HepG2 (cell line): ENCODE data around the gene OTUD7B. TPM values are rescaled to one million over a fixed set of nuclear protein-coding genes. Genes with fewer than 3 reads are reported as not detected.

ENCODE experiments used
- EEA1 ChIP-seq: sonication (generic); formaldehyde crosslinking; IDR thresholded peaks from 2 replicates; pipeline ENCODE4 v1.5.1; 2020; ENCODE audit warnings: mild to moderate bottlenecking, missing genetic modification reagents, borderline replicate concordance
- HHEX ChIP-seq: IDR thresholded peaks from 2 replicates; pipeline ENCODE4 v1.6.1; 2016; ENCODE audit warnings: control low read depth
- MIXL1 ChIP-seq: IDR thresholded peaks from 2 replicates; pipeline ENCODE4 v1.6.1; 2016
- MNT ChIP-seq: fragments of 450-650 bp; IDR thresholded peaks from 2 replicates; pipeline ENCODE4 v1.6.1; 2016
- MYPOP ChIP-seq: sonication (generic); formaldehyde crosslinking; IDR thresholded peaks from 2 replicates; pipeline ENCODE4 v1.8.1; 2023; ENCODE audit warnings: mild to moderate bottlenecking, moderate library complexity, missing genetic modification reagents
- NFKB2 ChIP-seq: sonication (generic); formaldehyde crosslinking; IDR thresholded peaks from 2 replicates; pipeline ENCODE4 v1.4.0; 2020; ENCODE audit warnings: missing genetic modification reagents, borderline replicate concordance
- NR2F1 ChIP-seq, 2 experiments: fragments of 450-650 bp in 1 of 2; formaldehyde crosslinking in 1 of 2; IDR thresholded peaks; 2 replicates each; pipeline versions ENCODE4 v1.5.0 to v1.6.1; 2016 to 2020; ENCODE audit warnings: mild to moderate bottlenecking in 1 of 2, missing compliant biosample characterization in 1 of 2, missing genetic modification reagents in 1 of 2, moderate library complexity in 1 of 2
- NR2F2 ChIP-seq: IDR thresholded peaks from 2 replicates; pipeline ENCODE4 v1.6.1; 2012; ENCODE audit warnings: low read depth, inconsistent platforms, borderline replicate concordance
- SIX4 ChIP-seq: sonication (generic); formaldehyde crosslinking; IDR thresholded peaks from 2 replicates; pipeline ENCODE4 v1.4.0; 2020; ENCODE audit warnings: missing genetic modification reagents
- UBTF ChIP-seq: sonication (generic); formaldehyde crosslinking; IDR thresholded peaks from 2 replicates; pipeline ENCODE4 v1.4.0; 2020; ENCODE audit warnings: mild to moderate bottlenecking, missing genetic modification reagents
- USF2 ChIP-seq, 2 experiments: sonication (generic) in 1 of 2; formaldehyde crosslinking in 1 of 2; IDR thresholded peaks; 2 replicates each; pipeline versions ENCODE4 v1.5.1 to v1.6.1; 2011 to 2020; ENCODE audit warnings: borderline replicate concordance in 1 of 2, low read depth in 1 of 2, low read length in 1 of 2, mild to moderate bottlenecking in 1 of 2, missing genetic modification reagents in 1 of 2, moderate library complexity in 1 of 2
- ZBTB49 ChIP-seq: sonication (generic); formaldehyde crosslinking; IDR thresholded peaks from 2 replicates; pipeline ENCODE4 v1.4.0; 2020; ENCODE audit warnings: missing genetic modification reagents, borderline replicate concordance
- ZFP36L2 ChIP-seq: sonication (generic); formaldehyde crosslinking; IDR thresholded peaks from 2 replicates; pipeline ENCODE4 v1.4.0; 2020; ENCODE audit warnings: missing genetic modification reagents
- ZGPAT ChIP-seq: IDR thresholded peaks from 2 replicates; pipeline ENCODE4 v1.6.1; 2016; ENCODE audit warnings: mild to moderate bottlenecking
- ZIK1 ChIP-seq: sonication (generic); formaldehyde crosslinking; IDR thresholded peaks from 2 replicates; pipeline ENCODE4 v1.5.0; 2020; ENCODE audit warnings: mild to moderate bottlenecking, low read depth, missing genetic modification reagents, borderline replicate concordance
- ZNF430 ChIP-seq: sonication (generic); formaldehyde crosslinking; IDR thresholded peaks from 2 replicates; pipeline ENCODE4 v1.9.0; 2021; ENCODE audit warnings: mild to moderate bottlenecking, missing genetic modification reagents
- ZSCAN25 ChIP-seq: sonication (generic); formaldehyde crosslinking; IDR thresholded peaks from 2 replicates; pipeline ENCODE4 v1.8.0; 2022; ENCODE audit warnings: mild to moderate bottlenecking, missing genetic modification reagents
- polyA plus RNA-seq, 8 experiments: library from polyadenylated mRNA; depleted of rRNA in 3 of 8; stranded (reverse) in 7 of 8; unstranded in 1 of 8; fragments of >200 nt; fragmentation: Illumina TruSeq in 4 of 8; extraction: Trizol in 4 of 8; gene quantifications; 2 replicates each; pipeline versions ENCODE4 v1.2.1 to v1.2.3, GENCODE V29; 2011 to 2016; ENCODE audit warnings: low read depth in 4 of 8, missing spikeins in 1 of 8, mixed read lengths in 1 of 8; ENCODE audit not compliant: insufficient read depth in 1 of 8
- total RNA-seq, 5 experiments: library from RNA; depleted of rRNA; stranded (reverse); fragments of >200 nt; fragmentation: Illumina TruSeq; extraction: Trizol; gene quantifications; 2 replicates each; pipeline ENCODE4 v1.2.3, GENCODE V29; 2016; ENCODE audit warnings: low read depth in 1 of 5

Gene OTUD7B
- total and polyA plus RNA-seq, 2 of the 13 experiments (the other 11 are each of a cell fraction or from before 2014, with no cell fraction given) = 5.1 to 11.2 TPM

- no peak for TF ChIP-seq ZIK1
- TF ChIP-seq MNT = no peak
- TF ChIP-seq NFKB2 (CRISPR knock-in tag) = no peak
- no peak for TF ChIP-seq ZBTB49
- no peak for TF ChIP-seq NR2F2
- TF ChIP-seq MIXL1 (CRISPR knock-in tag) = no peak
- TF ChIP-seq ZGPAT (CRISPR knock-in tag) = no peak
- TF ChIP-seq HHEX (CRISPR knock-in tag) = no peak
- no peak for TF ChIP-seq UBTF
- TF ChIP-seq ZFP36L2 (CRISPR knock-in tag) = no peak
- TF ChIP-seq ZNF430 (CRISPR knock-in tag) = no peak
- TF ChIP-seq MYPOP (CRISPR knock-in tag) = peak; percentile 16; the same call in 1 of the 2 replicates
- TF ChIP-seq ZSCAN25 (CRISPR knock-in tag) = no peak
- no peak for TF ChIP-seq EEA1 (CRISPR knock-in tag)
- TF ChIP-seq USF2 (IDR thresholded peaks at IDR 0.05; ENCODE audit: low read depth, low read length) = no peak
- TF ChIP-seq USF2 (CRISPR knock-in tag; IDR thresholded peaks at IDR 0.05; ENCODE audit: borderline replicate concordance) = no peak
- no peak for TF ChIP-seq NR2F1 (CRISPR knock-in tag; IDR thresholded peaks at IDR 0.05)
- no peak for TF ChIP-seq SIX4 (CRISPR knock-in tag)
These were observed 122.1 kb downstream of the OTUD7B start (continued) for GRCh38 chr1:149888247-149888998.
